ENCODE measurements around the gene LDLRAD4.

DNA sequence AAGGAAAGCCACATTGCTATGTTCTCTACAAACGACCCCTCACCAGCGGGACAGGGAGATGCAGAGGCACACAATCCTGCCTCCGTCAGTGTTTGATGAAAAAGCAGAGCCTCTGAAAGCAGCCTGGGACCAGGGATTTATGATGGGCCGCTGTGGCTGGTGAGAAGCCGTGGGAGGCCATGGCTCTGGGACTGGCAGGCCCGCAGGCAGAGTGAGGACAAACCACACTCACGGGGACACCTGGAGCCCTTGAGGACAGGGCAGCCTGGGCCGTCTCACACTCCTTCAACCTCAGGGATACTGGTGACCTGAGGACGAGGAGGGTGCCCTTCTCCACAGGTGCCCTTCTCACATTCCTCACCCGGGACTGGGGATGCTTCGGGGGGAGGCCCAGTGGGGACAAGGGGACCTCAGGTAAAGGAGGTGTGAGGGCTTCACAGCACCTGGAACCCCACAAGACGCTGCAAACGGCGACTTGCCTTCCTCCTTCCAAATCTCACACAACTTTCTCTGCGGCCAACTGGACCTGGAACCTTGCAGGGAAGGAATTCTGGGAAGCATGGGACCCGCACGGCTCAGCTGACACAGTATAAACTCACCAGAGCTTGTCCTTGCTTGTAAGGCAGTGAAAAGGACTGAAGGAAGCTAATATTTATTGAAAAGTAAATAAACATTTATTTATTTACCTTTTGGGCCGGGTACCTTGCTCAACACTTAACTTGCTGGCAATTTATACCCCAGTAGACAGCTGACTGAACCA is 5.3 kb upstream of the LDLRAD4 start:
- TF ChIP-seq, protein P1, sequence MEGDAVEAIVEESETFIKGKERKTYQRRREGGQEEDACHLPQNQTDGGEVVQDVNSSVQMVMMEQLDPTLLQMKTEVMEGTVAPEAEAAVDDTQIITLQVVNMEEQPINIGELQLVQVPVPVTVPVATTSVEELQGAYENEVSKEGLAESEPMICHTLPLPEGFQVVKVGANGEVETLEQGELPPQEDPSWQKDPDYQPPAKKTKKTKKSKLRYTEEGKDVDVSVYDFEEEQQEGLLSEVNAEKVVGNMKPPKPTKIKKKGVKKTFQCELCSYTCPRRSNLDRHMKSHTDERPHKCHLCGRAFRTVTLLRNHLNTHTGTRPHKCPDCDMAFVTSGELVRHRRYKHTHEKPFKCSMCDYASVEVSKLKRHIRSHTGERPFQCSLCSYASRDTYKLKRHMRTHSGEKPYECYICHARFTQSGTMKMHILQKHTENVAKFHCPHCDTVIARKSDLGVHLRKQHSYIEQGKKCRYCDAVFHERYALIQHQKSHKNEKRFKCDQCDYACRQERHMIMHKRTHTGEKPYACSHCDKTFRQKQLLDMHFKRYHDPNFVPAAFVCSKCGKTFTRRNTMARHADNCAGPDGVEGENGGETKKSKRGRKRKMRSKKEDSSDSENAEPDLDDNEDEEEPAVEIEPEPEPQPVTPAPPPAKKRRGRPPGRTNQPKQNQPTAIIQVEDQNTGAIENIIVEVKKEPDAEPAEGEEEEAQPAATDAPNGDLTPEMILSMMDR (conservative IDR thresholded peaks at IDR 0.05) = no peak
- TF ChIP-seq ZFX (IDR thresholded peaks at IDR 0.05) = no peak
